ENCODE results near the gene NINJ2.

Gene NINJ2

GRCh38 chr12:565589-566105 lies 97.6 kb downstream of the NINJ2 start:
- no peak for TF ChIP-seq CTCF (IDR thresholded peaks at IDR 0.05; ENCODE audit: insufficient read depth, low read length, poor library complexity, severe bottlenecking)

GRCh38 chr12:565161-565560 lies 98.1 kb downstream of the NINJ2 start:
- Histone ChIP-seq H3K27me3 (replicated peaks; ENCODE audit: control insufficient read depth, insufficient read depth, low read length) (no peaks in the 10 kb centered on the region), H3K4me3 (replicated peaks; ENCODE audit: low read depth, low read length) (no peak overlapping the region), H3K36me3 (ENCODE audit: control insufficient read depth, insufficient read depth, low read length) (no peaks in the 10 kb centered on the region; the same call in 1 of the 2 replicates)
- DNase-seq (ENCODE audit: extremely low read depth, insufficient read length): no peak
- no peak for TF ChIP-seq CTCF (IDR thresholded peaks at IDR 0.05; ENCODE audit: insufficient read depth, low read length, poor library complexity, severe bottlenecking)

More at GRCh38 chr12:565589-566105, 97.6 kb downstream of the NINJ2 start:
- Histone ChIP-seq H3K4me3 (replicated peaks; ENCODE audit: low read depth, low read length) (no peak overlapping the region), H3K36me3 (ENCODE audit: control insufficient read depth, insufficient read depth, low read length) (no peaks in the 10 kb centered on the region; the same call in 1 of the 2 replicates), H3K27me3 (replicated peaks; ENCODE audit: control insufficient read depth, insufficient read depth, low read length) (no peaks in the 10 kb centered on the region)
- no peak for DNase-seq (ENCODE audit: extremely low read depth, insufficient read length)

- Histone ChIP-seq H3K36me3 (ENCODE audit: control insufficient read depth, insufficient read depth, low read length) (no peaks in the 10 kb centered on the region; the same call in 1 of the 2 replicates), H3K27me3 (replicated peaks; ENCODE audit: control insufficient read depth, insufficient read depth, low read length) (no peaks in the 10 kb centered on the region), H3K4me3 (replicated peaks; ENCODE audit: low read depth, low read length) (no peak overlapping the region)
- no peak for TF ChIP-seq CTCF (IDR thresholded peaks at IDR 0.05; ENCODE audit: insufficient read depth, low read length, poor library complexity, severe bottlenecking)
- DNase-seq (ENCODE audit: extremely low read depth, insufficient read length): no peak
Observed at GRCh38 chr12:563787-564298, 99.4 kb downstream of the NINJ2 start.

- no peak for DNase-seq (ENCODE audit: extremely low read depth, insufficient read length)
- no peak for TF ChIP-seq CTCF (IDR thresholded peaks at IDR 0.05; ENCODE audit: insufficient read depth, low read length, poor library complexity, severe bottlenecking)
- Histone ChIP-seq H3K4me3 (replicated peaks; ENCODE audit: low read depth, low read length) (no peak overlapping the region), H3K36me3 (ENCODE audit: control insufficient read depth, insufficient read depth, low read length) (no peaks in the 10 kb centered on the region; the same call in 1 of the 2 replicates), H3K27me3 (replicated peaks; ENCODE audit: control insufficient read depth, insufficient read depth, low read length) (no peaks in the 10 kb centered on the region)
Observed at GRCh38 chr12:563250-563781, 99.9 kb downstream of the NINJ2 start.

- Histone ChIP-seq H3K4me3 (replicated peaks; ENCODE audit: low read depth, low read length) (no peak overlapping the region), H3K36me3 (ENCODE audit: control insufficient read depth, insufficient read depth, low read length) (peaks cover 2% of the 10 kb centered on the region; the same call in 1 of the 2 replicates), H3K27me3 (replicated peaks; ENCODE audit: control insufficient read depth, insufficient read depth, low read length) (no peaks in the 10 kb centered on the region)
- no peak for DNase-seq (ENCODE audit: extremely low read depth, insufficient read length)
- no peak for TF ChIP-seq CTCF (IDR thresholded peaks at IDR 0.05; ENCODE audit: insufficient read depth, low read length, poor library complexity, severe bottlenecking)
Observed at GRCh38 chr12:562634-563033, 100.6 kb downstream of the NINJ2 start.
